Activated CD8-positive, alpha-beta memory T cell treated with anti-CD3 and anti-CD28 coated beads, Interleukin-2, amount 50 U/mL, for 48 hours (primary cell): ENCODE data around the gene LIPI.
"Not testable (repeated sequence)": the region's sequence is repeated elsewhere in the genome, so short reads cannot be mapped to it uniquely, and the experiment has no call there.

ENCODE experiments used
- DNase-seq: peaks from one replicate; pipeline ENCODE4 v3.0.0-alpha.2; 2020

The LIPI gene

GRCh38 chr21:14072761-14073535 is 137.8 kb downstream of the LIPI start:
- no peak for DNase-seq

- DNase-seq: no peak
Observed at GRCh38 chr21:14071902-14072734, 138.6 kb downstream of the LIPI start.

GRCh38 chr21:14070968-14071367 is 139.8 kb downstream of the LIPI start:
- DNase-seq: no peak

- DNase-seq: no peak
Observed at GRCh38 chr21:14070049-14070893, 140.5 kb downstream of the LIPI start.

GRCh38 chr21:14064296-14064645 is 146.5 kb downstream of the LIPI start:
- DNase-seq: no peak

GRCh38 chr21:14063620-14064295 is 147.0 kb downstream of the LIPI start:
- DNase-seq: not testable (repeated sequence)

GRCh38 chr21:14062684-14063083 is 148.1 kb downstream of the LIPI start:
- DNase-seq: not testable (repeated sequence)

GRCh38 chr21:14061820-14062219 is 148.9 kb downstream of the LIPI start:
- not testable (repeated sequence) for DNase-seq

GRCh38 chr21:14058995-14059627 is 151.6 kb downstream of the LIPI start:
- not testable (repeated sequence) for DNase-seq
